ENCODE results near the gene NAB1. TPM values are rescaled to one million over a fixed set of nuclear protein-coding genes. Genes with fewer than 3 reads are reported as not detected.
"Not testable (repeated sequence)": the region's sequence is repeated elsewhere in the genome, so short reads cannot be mapped to it uniquely, and the experiment has no call there.

Gene NAB1
- total RNA-seq, 2 experiments from 2014 or later: 23.4 to 23.7 TPM

DNA sequence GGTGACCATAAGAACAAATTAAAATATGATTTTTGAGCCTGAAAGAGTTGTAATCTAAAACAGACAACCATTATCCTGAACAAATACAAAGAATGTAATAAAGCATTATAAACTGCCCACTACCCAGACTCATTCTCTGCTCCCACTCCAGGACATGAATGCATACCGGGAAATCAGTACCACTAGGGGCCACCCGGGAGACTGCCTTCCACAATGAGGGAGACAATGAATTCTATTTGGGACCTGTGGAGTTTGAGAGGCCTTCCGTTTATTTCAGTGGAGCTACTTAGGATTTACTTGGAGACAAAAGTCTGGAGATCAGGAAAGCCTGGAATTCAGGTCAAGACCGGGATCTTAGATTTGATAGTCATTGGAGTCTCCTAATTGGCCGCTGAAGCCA lies 50.0 kb downstream of the NAB1 start:
- Mint-ChIP-seq H3K4me3 (no peak overlapping the region), H3K27me3 (ENCODE audit: low read depth) (no peaks in the 10 kb centered on the region), H3K9me3 (ENCODE audit: insufficient read depth) (no peaks in the 10 kb centered on the region), H3K27ac (no peak overlapping the region), H3K4me1 (ENCODE audit: low read depth) (peaks cover 5% of the 10 kb centered on the region), H3K36me3 (ENCODE audit: low read depth) (peaks cover 2% of the 10 kb centered on the region)
- POLR2A ChIA-PET: no interaction called here
- DNase-seq (no peak), ATAC-seq (no peak)
- CTCF ChIA-PET: no interaction called here

DNA sequence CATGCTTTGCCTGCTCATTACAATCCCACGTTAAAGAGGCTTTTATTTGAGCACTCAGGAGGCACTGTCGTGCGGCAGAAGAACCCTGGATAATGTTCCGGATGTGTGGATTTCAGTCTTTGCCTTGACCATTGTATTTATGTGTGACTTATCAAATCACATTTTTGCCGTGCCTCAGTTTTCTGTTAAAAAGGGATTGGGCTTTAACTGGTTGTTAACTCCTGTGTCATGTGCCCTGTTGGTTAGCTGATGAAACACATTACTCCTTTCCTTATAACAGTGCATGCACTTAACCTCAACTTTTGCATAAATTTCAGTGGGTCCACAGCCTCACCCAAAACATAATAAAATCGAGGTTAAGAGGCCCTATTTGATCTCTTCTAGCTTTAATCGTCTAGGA lies 52.7 kb downstream of the NAB1 start:
- no peak overlapping the region for H3K4me3 Mint-ChIP-seq
- no peaks in the 10 kb centered on the region for H3K36me3 Mint-ChIP-seq (ENCODE audit: low read depth)
- no peaks in the 10 kb centered on the region for H3K9me3 Mint-ChIP-seq (ENCODE audit: insufficient read depth)
- H3K27me3 Mint-ChIP-seq (ENCODE audit: low read depth): no peaks in the 10 kb centered on the region
- ChIA-PET POLR2A (interaction anchor here (0.6 kb wide), 1 partner anchor 170 kb away, joined by 3 read pairs; no protein-coding TSS in a partner anchor), CTCF (interaction anchor here (1.0 to 1.6 kb wide), 2 partner anchors 10 to 15 kb away, joined by 3 read pairs; no protein-coding TSS in a partner anchor)
- H3K4me1 Mint-ChIP-seq (ENCODE audit: low read depth): no peaks in the 10 kb centered on the region
- no peak overlapping the region for H3K27ac Mint-ChIP-seq
- ATAC-seq (no peak), DNase-seq (no peak)

DNA sequence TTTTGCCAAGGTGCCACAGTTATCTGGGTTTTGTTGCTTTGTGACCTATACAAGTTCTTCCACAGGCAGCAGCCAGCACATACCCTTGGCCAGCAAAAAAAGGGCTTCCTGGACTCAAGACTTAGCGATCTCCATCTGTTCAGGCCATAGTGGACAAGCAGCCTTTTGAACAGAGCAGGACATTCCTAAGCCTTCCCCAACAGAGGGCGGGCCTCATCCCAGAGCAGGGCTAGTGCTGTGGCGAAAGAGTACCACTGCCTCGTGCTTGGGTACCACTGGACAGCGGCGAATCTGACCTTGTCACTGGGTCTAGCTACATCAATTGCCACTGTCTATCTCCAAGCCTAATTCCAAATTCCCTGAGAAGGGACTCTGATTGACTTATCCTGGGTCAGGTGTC lies 56.4 kb downstream of the NAB1 start:
- CTCF ChIA-PET: no interaction called here
- H3K4me3 Mint-ChIP-seq: no peak overlapping the region

DNA sequence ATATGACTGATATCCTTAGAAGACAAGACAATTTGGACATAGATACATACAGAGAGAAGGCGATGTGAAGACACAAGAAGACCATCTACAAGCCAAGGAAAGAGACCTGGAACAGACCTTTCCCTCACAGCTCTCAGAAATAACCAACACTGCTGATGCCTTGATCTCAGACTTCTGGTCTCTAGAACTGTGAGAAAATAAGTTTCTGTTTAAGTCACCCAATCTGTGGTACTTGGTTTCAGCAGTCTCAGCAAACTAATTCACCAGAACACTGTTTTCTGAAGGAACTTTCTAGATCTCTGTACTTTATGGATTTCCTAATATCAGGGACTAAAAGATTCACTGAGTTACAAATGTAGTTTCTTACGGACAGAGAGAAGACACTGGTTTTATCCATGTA lies 58.8 kb downstream of the NAB1 start:
- CTCF ChIA-PET: interaction anchor here (1.3 kb wide), 1 partner anchor 28 kb away, joined by 4 read pairs; no protein-coding TSS in a partner anchor
- H3K36me3 Mint-ChIP-seq (ENCODE audit: low read depth): no peaks in the 10 kb centered on the region
- no peak overlapping the region for H3K4me3 Mint-ChIP-seq
- no peaks in the 10 kb centered on the region for H3K9me3 Mint-ChIP-seq (ENCODE audit: insufficient read depth)
- ATAC-seq (no peak), DNase-seq (no peak)
- POLR2A ChIA-PET: interaction anchor here (0.6 kb wide), 1 partner anchor 50 kb away, joined by 3 read pairs; no protein-coding TSS in a partner anchor
- no peaks in the 10 kb centered on the region for H3K4me1 Mint-ChIP-seq (ENCODE audit: low read depth)
- H3K27ac Mint-ChIP-seq: no peak overlapping the region
- peaks cover 2% of the 10 kb centered on the region for H3K27me3 Mint-ChIP-seq (ENCODE audit: low read depth)

More for the DNA sequence above, 56.4 kb downstream of the NAB1 start:
- H3K27me3 Mint-ChIP-seq (ENCODE audit: low read depth): peaks cover 2% of the 10 kb centered on the region
- no peaks in the 10 kb centered on the region for H3K4me1 Mint-ChIP-seq (ENCODE audit: low read depth)
- H3K27ac Mint-ChIP-seq: no peak overlapping the region
- no peak for ATAC-seq
- POLR2A ChIA-PET: no interaction called here
- no peaks in the 10 kb centered on the region for H3K9me3 Mint-ChIP-seq (ENCODE audit: insufficient read depth)
- no peak for DNase-seq
- H3K36me3 Mint-ChIP-seq (ENCODE audit: low read depth): no peaks in the 10 kb centered on the region

DNA sequence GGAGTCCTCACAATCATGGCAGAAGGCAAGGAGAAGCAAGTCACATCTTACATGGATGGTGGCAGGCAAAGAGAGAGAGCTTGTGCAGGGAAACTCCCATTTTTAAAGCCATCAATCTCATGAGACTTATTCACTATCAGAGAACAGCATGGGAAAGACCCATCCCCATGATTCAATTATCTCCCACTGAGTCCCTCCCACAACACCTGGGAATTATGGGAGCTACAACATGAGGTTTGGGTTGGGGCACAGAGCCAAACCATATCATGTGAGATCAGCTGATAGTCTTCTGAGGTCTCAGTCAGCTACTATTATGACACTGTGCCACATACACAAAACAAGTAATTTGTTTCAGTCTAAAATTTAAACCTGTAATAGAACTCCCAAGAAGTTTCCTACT lies 59.8 kb downstream of the NAB1 start:
- CTCF ChIA-PET; H3K9me3 Mint-ChIP-seq (ENCODE audit: insufficient read depth); DNase-seq; ATAC-seq; H3K27me3 Mint-ChIP-seq (ENCODE audit: low read depth); H3K36me3 Mint-ChIP-seq (ENCODE audit: low read depth); H3K4me1 Mint-ChIP-seq (ENCODE audit: low read depth); POLR2A ChIA-PET; H3K27ac Mint-ChIP-seq; H3K4me3 Mint-ChIP-seq: not testable (repeated sequence)

DNA sequence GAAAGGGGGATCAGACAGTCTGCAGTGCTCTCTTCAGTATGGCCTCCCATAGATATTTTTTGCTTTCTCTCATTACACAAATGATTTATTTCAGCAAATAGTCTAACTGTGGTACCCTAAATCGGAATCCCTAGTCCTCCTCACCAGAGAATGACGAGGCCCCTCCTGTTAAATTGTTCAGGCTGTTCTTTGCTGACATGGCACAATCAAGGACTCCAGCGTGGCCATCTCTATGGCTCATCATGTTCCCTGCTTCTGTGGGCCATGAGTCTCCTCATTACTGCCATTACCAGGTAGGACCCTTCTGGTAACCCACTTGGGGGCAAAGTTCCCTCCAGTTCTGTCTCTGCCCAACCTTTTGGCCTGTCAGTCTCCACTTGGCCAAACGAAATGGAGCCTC lies 62.2 kb downstream of the NAB1 start:
- H3K4me1 Mint-ChIP-seq (ENCODE audit: low read depth): no peaks in the 10 kb centered on the region
- no peak overlapping the region for H3K27ac Mint-ChIP-seq
- ChIA-PET POLR2A (no interaction called here), CTCF (no interaction called here)
- peaks cover 2% of the 10 kb centered on the region for H3K27me3 Mint-ChIP-seq (ENCODE audit: low read depth)
- DNase-seq: no peak
- H3K36me3 Mint-ChIP-seq (ENCODE audit: low read depth): no peaks in the 10 kb centered on the region
- no peak overlapping the region for H3K4me3 Mint-ChIP-seq
- ATAC-seq: no peak
- H3K9me3 Mint-ChIP-seq (ENCODE audit: insufficient read depth): no peaks in the 10 kb centered on the region

DNA sequence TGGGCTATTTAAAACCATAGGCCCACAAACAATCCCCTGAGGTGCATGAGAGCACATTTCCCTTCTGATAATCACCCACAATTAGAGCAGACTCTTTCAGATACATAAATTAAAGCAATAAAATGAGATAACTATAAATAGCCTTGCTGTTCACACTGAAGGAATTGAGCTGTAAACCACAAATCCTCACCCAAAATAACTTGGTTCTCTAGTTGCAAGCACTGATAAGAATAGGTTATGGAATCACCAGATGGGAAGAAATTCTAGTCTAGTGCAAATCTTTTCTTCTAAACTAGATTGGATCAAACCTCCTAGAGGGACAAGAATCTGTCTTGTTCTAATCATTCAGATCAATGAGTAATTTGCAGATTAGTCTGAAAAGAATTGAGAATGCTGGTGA lies 64.6 kb downstream of the NAB1 start:
- H3K27ac Mint-ChIP-seq: no peak overlapping the region
- POLR2A ChIA-PET: no interaction called here
- peaks cover 2% of the 10 kb centered on the region for H3K27me3 Mint-ChIP-seq (ENCODE audit: low read depth)
- H3K9me3 Mint-ChIP-seq (ENCODE audit: insufficient read depth): no peaks in the 10 kb centered on the region
- ATAC-seq (no peak), DNase-seq (no peak)
- H3K36me3 Mint-ChIP-seq (ENCODE audit: low read depth): no peaks in the 10 kb centered on the region
- no peak overlapping the region for H3K4me3 Mint-ChIP-seq
- peaks cover 4% of the 10 kb centered on the region for H3K4me1 Mint-ChIP-seq (ENCODE audit: low read depth)
- CTCF ChIA-PET: no interaction called here

DNA sequence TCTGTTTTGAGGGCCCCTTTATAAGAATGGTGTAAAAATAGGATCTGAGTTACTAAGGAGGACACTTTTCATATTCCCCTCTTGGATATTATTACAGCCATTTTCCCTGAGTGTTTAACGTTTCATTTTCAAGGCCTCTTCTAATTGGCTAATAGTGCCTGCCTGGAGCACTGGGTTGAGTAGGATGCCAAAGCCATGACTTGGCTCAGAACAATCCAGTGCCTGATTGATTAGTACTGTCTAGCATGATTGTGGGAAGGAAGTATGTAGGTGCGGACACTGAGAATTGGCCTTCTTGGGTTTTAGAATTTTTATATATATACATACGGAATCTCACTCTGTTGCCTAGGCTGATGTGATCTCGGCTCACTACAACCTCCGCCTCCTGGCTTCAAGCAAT lies 66.1 kb downstream of the NAB1 start:
- POLR2A ChIA-PET: interaction anchor here (0.8 kb wide), 1 partner anchor 18 kb away, joined by 3 read pairs; no protein-coding TSS in a partner anchor
- Mint-ChIP-seq H3K36me3 (ENCODE audit: low read depth) (no peaks in the 10 kb centered on the region), H3K27me3 (ENCODE audit: low read depth) (peaks cover 2% of the 10 kb centered on the region), H3K27ac (no peak overlapping the region), H3K9me3 (ENCODE audit: insufficient read depth) (no peaks in the 10 kb centered on the region), H3K4me3 (no peak overlapping the region), H3K4me1 (ENCODE audit: low read depth) (peaks cover 9% of the 10 kb centered on the region)
- CTCF ChIA-PET: no interaction called here
- ATAC-seq (no peak), DNase-seq (no peak)

DNA sequence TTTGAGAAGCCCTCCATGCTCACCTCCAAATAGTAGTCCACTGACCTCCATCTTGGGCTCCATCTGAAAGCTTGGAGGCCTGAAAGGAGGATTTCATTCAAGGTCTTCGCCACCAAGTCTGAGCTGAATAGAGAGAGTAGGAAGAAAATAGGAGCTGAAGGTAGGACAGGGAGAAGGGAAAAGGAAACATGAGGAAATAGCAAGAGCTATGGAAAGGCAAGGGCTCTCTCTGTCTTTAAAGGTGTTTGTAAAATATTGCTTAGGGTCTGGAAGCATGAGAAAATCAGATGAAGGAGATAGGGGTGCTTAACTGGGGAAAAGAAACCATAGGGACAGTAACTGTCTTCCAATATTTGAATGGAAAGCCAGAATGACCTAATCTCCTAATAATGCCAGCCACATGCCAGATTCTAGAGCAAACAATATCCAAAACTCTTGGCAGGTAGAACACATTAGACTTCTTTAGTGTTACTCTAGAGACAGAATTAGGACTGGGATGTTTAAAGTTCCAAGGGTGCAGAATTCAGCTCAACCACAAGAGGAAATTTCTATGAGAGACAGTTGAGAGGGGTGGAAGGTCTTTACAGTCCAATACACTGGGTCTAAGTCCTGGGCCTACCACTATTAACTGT lies 67.4 kb downstream of the NAB1 start:
- H3K4me1 Mint-ChIP-seq (ENCODE audit: low read depth): peaks cover 9% of the 10 kb centered on the region
- no peak overlapping the region for H3K27ac Mint-ChIP-seq
- no peaks in the 10 kb centered on the region for H3K36me3 Mint-ChIP-seq (ENCODE audit: low read depth)
- no peaks in the 10 kb centered on the region for H3K9me3 Mint-ChIP-seq (ENCODE audit: insufficient read depth)
- no peak for DNase-seq
- no peak overlapping the region for H3K4me3 Mint-ChIP-seq
- H3K27me3 Mint-ChIP-seq (ENCODE audit: low read depth): no peaks in the 10 kb centered on the region
- POLR2A ChIA-PET: no interaction called here
- ATAC-seq: no peak
- CTCF ChIA-PET: interaction anchor here (1.3 kb wide), 1 partner anchor 15 kb away, joined by 3 read pairs; no protein-coding TSS in a partner anchor

DNA sequence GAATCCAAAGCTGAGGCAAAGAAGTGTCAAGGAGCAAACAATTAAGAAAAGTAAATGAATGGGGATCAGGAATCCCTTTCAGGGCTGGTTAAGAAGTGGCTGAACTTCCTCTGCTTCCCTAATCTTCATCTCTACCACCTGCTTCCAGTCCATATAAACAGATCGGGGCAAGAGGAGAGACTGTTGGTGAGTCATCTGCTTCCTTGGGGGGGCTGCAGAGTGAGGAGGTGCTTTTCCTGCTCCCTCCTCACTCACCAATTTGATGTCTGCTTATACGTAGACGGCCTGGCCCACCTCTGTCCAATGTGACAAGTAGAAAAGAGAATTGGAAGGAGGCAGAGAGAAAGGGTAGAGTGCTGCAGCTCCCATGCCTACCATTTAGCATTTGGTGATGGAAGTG lies 68.4 kb downstream of the NAB1 start:
- DNase-seq (no peak), ATAC-seq (no peak)
- Mint-ChIP-seq H3K9me3 (ENCODE audit: insufficient read depth) (no peaks in the 10 kb centered on the region), H3K27ac (no peak overlapping the region), H3K4me3 (no peak overlapping the region), H3K4me1 (ENCODE audit: low read depth) (peaks cover 13% of the 10 kb centered on the region), H3K36me3 (ENCODE audit: low read depth) (no peaks in the 10 kb centered on the region), H3K27me3 (ENCODE audit: low read depth) (no peaks in the 10 kb centered on the region)
- CTCF ChIA-PET: no interaction called here
- POLR2A ChIA-PET: no interaction called here

DNA sequence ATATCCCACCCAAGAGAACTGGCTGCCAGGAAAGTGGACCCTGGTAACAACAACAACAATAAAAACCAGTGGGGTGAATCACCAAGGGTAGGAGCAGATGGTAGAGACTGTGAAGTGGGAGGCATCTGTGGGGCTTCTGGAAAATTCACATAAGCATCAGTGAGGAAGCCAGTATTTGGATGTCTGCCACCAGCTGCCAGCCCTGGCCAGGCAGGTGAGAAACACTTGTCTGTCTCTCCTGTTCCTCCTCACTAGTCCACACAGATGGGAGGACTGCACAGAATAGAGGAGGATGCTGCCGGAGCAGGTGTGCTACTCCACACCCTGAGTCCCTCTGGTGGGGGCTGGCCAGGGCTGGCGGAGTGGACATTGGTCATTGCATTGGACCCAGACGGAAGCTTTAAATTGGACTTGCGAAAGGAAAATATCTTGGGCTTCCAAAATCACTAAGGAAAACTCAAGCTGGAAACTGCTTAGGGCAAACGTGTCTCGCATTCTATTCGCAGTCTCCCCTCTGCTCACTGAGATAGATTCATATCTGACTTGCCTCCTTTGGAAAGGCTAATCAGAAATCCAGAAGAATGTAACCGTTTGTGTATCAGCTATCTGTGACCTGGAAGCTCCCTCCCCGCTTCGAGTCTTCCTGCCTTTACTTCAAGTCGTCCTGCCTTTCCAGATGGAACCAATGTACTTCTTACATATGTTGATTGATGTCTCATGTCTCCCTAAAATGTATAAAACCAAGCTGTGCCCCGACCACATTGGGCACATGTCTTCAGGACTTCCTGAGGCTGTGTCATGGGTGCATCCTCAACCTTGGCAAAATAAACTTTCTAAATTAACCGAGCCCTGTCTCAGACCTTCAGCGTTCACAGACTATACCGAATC lies 69.1 kb downstream of the NAB1 start:
- Mint-ChIP-seq H3K27ac (no peak overlapping the region), H3K9me3 (ENCODE audit: insufficient read depth) (no peaks in the 10 kb centered on the region), H3K4me3 (no peak overlapping the region), H3K27me3 (ENCODE audit: low read depth) (no peaks in the 10 kb centered on the region), H3K36me3 (ENCODE audit: low read depth) (no peaks in the 10 kb centered on the region), H3K4me1 (ENCODE audit: low read depth) (peaks cover 19% of the 10 kb centered on the region)
- DNase-seq: no peak
- POLR2A ChIA-PET: interaction anchor here (0.8 kb wide), 1 partner anchor 163 kb away, joined by 3 read pairs; no protein-coding TSS in a partner anchor
- CTCF ChIA-PET: no interaction called here
- no peak for ATAC-seq
